HG02973 (cell line): ENCODE data around the gene DUS4L.
A peak's percentile ranks its signal among the peaks of the same experiment; 100 is the strongest.
"Not testable (repeated sequence)": the region's sequence is repeated elsewhere in the genome, so short reads cannot be mapped to it uniquely, and the experiment has no call there.

Source experiments
- ATAC-seq: cut with Tn5 transposase; IDR thresholded peaks from one replicate; pipeline ENCODE4 v1.9.1; 2021; ENCODE audit warnings: moderate library complexity; ENCODE audit not compliant: unreplicated experiment

The DUS4L gene, protein sequence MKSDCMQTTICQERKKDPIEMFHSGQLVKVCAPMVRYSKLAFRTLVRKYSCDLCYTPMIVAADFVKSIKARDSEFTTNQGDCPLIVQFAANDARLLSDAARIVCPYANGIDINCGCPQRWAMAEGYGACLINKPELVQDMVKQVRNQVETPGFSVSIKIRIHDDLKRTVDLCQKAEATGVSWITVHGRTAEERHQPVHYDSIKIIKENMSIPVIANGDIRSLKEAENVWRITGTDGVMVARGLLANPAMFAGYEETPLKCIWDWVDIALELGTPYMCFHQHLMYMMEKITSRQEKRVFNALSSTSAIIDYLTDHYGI

DNA sequence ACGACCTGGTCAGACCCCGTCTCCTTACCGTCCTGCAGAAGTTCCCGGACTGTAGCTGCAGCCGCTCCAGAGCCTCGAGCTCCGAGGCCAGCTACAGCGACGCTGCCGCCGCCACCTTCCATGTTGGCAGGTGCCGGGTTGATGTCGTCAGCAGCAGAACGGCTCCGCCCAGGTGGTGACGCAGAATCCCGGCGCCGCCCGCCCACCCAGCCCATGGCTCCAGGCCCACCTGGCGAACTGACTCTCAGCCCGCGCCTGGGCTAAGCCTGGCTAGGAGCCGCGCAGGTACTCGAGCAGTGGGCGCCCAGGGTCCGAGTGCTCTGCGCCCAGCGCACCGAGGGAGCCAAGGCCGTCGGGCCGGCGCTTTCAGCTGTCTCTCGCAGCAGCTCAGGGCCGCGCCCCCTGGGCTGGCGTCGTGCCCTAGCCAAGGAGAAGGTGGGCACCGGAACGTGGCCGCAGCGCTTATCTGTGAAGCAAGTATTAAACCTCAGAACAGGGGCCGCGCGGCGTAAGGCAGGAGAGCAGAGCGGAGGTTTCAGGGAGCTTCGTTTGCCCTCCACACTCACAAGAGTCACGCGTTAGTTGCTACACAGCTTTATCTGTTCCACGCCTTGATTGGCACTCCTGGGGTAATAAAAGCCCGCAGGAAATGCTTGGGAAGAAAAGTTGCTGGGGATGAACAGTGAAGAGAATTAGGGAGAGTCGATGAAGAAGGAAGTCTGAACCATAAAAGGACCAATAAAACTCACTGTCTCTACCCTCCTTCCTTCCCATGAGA lies at the start of gene DUS4L, which contains the start of gene COG5:
TSS of gene DUS4L (plus strand) at position 197 of the 778 bp plus-strand sequence. CDS start 3,100 bp downstream, outside the sequence.
TSS of gene COG5 (minus strand) at position 146 of the 778 bp plus-strand sequence. CDS start at position 122, 24 bp downstream.
- ATAC-seq, result peak; percentile 94

DNA sequence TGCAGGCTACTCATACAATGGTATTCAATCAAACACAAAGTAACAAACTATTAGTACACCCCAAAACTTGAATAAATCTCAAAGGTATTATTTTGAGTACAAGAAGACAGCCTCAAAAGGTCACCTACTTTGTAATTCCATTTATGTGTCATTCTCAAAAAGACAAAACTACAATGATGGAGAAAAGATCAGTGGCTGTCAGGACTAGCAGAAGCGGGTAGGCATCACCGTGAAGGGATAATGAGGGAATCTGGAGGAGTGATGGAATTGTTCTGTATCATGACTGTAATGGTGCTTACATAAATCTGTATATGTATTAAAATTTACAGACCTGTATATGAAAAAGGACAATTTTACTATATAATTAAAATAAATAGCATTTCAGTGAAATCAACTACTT lies 37.1 kb upstream of the DUS4L start:
- ATAC-seq, result no peak

DNA sequence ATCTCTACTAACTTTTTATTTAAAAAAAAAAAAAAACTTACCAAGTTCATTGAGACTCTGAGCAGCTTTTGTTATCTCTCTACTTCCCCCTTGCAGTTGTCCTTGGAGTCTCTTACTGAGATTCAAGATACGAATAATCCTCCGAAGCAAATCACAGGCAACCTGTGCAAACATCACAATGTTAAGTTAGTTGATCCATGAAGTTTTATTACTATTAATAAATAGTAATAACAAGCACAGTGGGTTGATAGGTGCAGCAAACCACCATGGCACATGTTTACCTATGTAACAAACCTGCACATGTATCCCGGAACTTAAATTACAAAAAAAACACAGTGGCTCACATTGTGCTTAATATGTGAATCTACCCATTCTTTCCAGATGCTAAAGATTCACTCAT lies 36.6 kb upstream of the DUS4L start:
- no peak for ATAC-seq

DNA sequence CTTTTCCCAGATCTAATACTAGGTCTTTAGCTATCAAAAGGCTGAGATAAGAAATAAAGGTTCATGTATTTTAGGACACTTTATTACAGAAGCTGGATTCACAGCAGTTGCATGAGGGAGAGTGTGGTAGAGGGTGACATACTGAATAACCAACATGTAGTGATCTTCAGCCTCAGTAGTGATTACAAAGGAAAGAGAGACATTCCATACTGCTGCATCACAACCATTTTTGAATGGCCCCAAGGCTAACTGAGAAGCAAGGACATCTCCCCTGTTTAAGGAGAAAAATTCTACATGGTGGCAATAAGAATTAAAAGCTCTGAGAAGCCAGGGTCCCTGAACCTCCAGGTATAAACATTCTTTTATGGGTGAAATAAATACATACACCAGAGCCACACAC lies 35.3 kb upstream of the DUS4L start:
- ATAC-seq, result no peak

DNA sequence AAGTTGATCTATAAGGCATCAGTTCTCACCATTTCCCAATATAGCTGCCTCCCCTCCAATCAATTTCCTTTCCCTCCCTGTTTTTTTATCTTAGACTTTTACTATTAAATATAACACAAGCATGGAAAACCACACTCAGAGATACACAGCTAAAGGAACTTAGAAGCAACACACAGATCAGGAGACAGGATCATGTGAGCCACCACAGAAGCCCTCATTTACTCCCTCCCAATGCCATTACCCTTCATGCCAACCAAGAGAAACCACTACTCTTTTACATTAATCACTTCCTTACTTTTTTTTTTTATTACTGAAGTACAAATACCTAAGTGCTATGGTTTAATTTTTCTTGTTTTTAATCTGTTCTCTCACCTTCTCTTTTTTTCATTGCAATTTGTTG lies 33.0 kb upstream of the DUS4L start:
- ATAC-seq, result no peak

DNA sequence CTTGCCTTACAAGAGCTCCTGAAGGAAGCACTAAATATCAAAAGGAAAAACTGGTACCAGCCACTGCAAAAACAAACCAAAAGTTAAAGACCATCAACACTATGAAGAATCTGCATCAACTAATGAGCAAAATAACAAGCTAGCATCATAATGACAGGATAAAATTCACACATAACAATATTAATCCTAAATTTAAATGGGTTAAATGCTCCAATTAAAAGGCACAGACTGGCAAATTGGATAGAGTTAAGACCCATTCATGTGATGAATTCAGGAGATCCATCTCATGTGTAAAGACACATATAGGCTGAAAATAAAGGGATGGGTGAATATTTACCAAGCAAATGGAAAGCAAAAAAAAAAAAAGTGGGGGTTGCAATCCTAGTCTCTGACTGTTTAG lies 29.6 kb upstream of the DUS4L start:
- no peak for ATAC-seq

DNA sequence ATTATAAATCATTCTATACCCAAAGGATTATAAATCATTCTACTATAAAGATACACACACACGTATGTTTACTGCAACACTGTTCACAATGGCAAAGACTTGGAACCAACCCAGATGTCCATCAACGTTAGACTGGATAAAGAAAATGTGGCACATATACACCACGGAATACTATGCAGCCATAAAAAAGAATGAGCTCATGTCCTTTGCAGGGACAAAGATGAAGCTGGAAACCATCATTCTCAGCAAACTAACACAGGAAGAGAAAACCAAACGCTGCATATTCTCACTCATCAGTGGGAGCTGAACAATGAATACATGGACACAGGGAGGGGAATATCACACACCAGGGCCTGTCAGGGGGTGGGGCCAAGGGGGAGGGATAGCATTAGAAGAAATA lies 26.5 kb upstream of the DUS4L start:
- not testable (repeated sequence) for ATAC-seq

DNA sequence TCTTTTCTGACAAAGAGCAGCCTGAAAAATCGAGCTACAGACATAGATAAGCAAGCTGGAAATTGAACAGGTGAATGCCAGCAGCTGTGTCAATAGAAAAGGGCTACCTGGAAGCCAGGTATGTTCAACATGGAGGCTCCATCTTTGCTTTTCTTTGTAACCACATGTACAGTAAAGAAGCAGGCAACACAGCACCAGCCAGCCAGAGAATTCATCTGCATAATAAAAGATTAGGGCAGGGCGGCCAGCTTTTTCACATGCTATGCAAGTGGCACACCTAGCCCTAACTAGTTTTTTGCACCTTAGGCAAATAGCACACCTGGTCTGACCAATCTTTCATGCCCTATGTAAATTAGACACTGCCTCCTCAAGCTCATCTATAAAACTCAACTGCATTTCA lies 25.8 kb upstream of the DUS4L start:
- ATAC-seq, result no peak

DNA sequence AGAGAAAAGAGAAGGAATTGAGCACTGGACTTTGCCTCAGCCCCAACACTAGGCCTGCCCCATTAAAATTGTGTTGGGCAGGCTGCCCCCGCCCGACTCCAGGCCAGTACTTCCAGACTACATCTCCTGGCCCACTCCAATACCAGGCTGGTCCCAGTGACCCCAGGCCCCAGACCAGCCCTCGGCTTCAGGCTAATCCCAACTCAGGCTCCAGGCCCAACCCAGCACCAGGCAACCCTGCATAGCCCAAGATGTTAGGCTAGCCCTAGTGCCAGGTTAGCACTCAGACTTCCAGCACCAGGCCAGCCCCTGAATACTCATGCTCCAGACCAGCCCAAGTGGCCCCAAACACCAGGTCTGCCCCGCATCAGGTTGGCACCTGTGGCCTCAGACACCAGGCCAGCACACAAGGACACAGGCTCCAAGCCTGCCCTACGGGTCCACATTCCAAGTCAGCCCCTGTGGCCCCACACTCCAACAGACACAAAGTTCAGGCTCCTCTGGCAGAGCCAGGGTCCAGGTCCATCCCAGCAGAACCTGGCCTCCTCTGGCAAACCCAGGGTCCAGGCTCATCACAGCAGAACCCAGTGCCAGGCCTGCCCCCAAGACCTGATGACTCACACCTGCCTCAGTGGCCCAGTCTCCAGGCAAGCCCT lies 20.3 kb upstream of the DUS4L start:
- no peak for ATAC-seq

DNA sequence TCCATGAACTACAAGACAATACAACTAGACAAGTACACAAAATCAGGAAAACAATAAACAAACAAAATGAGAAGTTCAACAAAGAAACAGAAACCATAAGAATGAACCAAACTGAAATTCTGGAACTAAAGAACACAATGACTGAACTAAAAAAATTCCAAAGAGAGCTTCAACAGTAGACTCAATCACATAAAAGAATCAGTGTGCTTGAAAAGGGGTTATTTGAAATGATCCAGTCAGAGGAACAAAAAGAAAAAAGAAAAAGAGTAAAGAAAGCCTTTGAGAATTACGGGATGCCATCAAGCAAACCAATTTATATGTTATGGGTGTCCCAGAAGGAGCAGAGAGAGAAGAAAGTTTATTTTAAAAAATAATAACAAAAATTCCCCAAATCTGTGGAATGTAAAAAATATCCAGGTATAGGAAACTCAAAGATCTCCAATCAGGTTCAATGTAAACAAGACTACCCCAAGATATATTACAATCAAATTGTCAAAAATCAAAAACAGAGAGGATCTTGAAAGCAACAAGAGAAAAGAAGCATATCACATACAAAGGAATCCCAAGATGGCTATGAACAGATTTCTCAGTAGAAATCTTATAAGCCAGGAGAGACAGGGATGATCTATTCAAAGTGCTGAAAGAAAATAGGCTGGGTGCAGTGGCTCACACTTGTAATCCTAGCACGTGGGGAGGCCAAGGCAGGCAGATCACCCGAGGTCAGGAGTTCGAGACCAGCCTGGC lies 18.8 kb upstream of the DUS4L start:
- no peak for ATAC-seq

DNA sequence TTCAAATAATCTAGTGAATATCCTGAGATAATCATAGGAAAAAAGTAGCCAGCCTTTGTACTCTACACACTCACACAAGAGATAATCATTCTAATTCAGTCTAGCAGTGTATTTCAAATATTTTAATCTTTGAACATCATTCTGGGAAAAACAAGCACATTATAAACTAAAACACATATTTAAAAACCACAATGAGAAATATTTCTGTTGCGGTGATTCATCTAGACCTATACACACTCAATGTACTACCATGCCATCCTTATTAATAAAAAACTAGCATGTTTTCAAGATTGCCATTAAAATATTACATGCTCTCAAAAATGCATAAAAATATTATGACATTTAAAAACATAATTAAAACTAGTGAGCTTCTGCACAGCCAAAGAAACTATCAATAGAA lies 11.8 kb upstream of the DUS4L start:
- no peak for ATAC-seq

DNA sequence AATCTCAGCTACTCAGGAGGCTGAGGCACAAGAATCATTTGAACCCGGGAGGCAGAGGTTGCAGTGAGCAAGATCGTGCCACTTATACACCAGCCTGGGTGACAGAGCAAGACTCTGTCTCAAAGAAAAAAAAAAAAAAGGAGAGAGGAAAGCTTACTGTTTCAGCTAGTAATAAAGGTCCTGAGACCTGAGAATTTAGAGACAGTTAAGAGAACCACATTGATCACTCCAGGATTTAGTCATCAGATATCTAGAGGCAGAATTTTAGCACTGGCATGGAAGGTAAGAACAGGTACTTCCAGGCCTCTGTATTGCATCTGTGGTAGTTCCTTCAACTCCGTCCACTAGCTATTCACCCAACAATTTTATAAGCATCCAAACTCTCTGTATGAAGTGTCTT lies 7.9 kb upstream of the DUS4L start:
- ATAC-seq, result no peak

DNA sequence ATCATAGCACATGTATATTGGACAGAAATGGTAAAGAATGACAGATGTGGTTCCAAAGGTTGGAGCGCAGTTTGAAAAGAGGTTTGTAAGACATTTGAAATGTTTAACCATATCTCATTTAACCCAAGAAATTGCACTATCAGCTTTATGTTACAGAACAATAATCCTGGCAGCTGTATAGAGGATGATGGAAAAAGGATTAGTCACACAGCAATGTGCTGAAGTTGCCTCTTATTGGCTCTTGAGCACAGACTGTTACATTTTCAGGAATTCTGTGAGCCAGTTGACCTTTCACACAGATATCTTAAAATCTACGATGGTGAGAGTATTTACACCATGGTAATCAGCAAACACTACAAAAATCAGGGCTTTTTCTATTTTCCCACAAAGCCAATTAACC lies 3.9 kb upstream of the DUS4L start:
- no peak for ATAC-seq

DNA sequence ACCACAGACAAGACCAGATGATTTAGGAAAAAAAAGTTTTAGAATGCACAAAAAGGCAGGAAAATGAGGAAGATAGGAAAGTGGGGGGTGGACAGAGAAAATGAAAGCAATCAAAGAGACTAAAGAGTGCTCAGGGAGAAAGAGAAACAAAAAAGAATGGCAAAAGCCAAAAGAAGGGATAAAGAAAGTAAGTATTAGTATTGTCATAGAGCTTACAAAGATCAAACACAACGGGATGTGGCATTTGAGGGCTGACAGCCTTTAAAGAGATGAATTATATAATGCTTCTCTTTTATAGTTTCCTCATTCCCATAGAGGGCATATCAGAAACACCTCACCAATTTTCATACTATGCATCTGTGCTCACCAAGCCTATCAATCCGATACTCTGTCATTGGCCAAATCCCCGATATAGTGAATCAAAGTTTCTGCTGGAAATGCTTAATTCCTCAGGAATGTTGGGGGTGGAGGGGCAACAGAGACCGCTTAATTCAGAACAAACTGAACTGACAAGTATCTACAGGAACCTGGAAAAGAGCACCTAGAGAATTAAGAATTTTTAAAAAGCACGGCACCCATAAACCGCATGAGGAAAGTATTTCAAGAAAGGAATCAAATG lies 2.8 kb upstream of the DUS4L start:
- no peak for ATAC-seq

DNA sequence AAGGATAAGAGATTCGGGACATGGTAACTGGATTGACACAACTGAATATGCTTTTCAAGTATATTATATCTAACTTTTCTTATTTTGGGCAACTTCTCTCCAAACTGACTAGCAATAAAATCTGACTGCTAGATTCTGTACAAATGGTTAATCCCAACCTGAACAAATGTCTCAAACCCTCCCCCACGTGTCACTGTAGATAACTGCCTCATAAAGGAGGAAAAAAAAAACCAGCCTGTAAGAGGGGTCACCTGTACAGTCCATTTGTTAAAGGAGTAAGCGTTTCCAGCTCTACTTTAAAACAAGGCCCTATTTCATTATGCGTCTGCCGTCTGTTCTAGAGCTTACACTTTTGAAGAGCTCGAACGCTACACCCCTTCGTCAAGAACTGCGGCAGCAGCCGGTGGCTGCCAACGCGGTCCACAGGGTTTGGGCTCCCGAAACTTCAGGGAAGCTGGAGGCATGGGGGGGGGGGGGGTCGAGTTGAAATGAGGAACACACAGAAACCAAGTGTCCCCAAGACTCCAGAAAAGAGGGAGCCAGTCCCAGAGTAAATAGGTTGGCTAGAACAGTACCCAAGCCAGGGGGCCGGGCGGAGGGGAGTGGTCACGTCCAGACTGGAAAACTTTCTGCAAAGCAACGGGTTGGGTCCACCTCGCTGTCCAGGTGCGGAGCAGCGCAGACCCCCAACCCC lies 543 bp upstream of the DUS4L start:
- peak; percentile 42 for ATAC-seq

DNA sequence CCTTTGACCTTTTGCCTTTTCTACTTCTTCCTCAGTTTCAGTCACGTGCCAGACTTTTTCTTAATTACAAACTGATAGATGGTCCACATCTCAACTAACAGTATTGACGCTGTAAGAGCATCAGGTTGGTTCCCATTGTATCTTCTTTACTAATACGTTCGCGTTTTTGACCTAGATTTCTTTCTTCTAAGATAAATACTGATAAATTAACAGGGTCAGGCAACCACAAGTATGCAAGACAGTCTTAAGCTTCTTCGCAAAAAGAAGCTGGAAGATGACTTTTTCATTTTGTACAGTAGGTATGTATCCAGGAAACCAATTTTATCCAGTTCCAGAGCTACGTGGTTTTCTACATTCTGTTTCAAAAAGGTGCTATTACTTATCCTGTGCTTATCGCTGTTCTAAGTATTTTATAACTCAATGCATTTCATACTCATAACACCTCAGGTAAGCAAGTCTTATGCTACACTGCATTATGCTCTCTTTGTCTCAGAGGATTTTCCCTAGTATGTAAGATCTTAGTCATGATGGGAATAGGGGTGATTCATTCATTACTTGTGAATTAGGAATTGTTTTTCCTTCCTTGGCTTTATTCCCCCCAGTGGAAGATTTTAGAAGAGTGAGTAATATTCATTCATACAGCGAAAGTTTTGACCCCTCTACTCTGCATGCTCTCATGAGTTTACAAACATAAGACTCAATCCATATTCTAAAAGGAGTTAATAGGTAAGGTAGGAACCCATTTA lies 955 bp downstream of the DUS4L start:
- no peak for ATAC-seq

DNA sequence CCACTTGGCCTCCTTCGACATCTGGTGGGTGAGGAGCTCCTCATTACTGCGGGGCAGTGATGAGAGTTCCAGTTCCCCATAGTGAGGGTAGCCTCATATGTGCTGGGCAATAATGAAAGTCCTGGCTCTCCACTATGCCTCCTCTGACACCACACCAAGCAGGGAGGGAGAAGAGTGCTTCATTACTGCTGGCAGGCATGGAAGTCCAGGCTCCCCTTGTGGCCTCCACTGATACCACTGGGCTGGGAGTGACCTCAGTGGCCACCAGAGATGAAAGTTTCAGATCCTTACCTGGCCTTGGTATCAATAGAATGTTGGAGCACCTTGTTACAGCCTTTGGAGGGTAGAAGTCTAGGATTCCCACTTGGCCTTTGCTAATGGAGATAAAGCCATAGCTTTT lies 6.5 kb downstream of the DUS4L start:
- no peak for ATAC-seq

DNA sequence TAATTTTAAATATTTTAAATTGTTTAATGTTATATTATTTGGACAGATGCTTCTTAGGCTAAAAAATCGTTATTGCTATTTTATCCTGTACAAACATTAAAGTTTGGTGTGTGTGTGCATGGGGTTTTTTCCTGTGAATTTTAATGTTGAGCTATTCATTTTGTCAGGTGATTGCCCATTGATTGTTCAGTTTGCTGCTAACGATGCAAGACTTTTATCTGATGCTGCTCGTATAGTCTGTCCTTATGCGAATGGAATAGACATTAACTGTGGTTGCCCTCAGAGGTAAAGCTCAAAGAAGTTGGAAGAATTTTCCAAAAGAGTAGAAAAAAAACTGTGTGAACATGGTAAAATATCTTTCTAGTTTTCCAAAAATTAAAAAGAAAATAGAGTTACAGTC lies 9.8 kb downstream of the DUS4L start:
- no peak for ATAC-seq

DNA sequence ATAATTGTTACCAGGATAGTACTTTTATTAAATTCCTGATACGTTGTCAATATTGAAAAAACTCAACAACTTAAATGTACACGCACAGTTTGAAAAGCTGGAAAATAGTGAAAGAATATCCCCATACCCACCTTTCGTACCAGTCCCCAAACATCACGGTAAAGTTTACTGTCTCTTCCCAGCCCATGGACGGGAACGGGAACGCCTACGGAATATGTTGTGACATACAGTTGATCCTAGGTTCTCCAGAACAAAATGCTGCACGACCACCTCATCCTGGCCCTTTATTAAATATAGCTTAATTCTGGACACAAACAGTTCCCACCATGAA lies 15.7 kb downstream of the DUS4L start:
- no peak for ATAC-seq
